ENCODE results near the gene ATP8A2.

DNA sequence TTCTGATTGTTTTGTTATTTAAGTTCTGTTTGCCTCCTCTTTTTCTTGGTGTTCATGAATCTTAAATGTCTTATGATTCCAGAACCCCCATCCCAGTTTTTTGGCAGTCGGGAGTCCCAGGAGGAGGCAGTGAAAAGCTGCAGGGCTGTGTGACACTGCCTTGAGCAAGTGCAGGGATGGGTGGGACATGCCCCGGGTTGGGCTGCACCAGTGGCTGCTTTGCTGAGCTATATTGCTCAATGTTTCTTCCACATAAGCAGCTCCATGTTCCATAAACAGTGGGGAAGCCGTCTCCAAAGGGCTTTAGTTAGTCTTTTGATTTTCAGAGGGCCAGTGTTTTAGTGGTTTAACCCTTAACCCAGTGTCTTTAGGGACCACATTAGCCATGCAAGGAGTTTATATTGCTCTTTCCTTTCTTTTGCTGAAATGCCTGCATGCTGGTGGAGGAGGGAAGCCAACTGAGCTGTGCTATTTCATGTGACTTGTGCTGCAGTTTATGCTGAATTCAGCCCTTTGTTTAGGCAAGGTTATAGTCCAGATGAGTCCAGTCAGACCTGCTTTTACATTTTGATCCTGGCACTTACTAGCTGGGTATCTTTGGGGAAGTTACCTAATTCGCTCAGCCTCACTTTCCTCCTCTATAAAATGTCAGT, 13.1 kb downstream of the ATP8A2 start:
- TF ChIP-seq CTCF (IDR thresholded peaks at IDR 0.05) (no peak), EP300 (IDR thresholded peaks at IDR 0.05) (no peak), POLR2AphosphoS5 (IDR thresholded peaks at IDR 0.05) (no peak)

Data from upper lobe of left lung (tissue), 4 donors.